ENCODE measurements around the gene ARL14EP. TPM values are rescaled to one million over a fixed set of nuclear protein-coding genes. Genes with fewer than 3 reads are reported as not detected.

Gene ARL14EP
- total RNA-seq, 1 donor from 2014 or later, result 21.6 TPM

- no peaks in the 10 kb centered on the region for H3K9me3 ChIP-seq
- DNase-seq, result no peak
- peaks cover 15% of the 10 kb centered on the region for H3K36me3 ChIP-seq
- H3K27ac ChIP-seq, result no peak overlapping the region
- ATAC-seq, result no peak
- intact Hi-C loops (cut with DNase I), result no loop called here
- peaks cover 12% of the 10 kb centered on the region for H3K4me1 ChIP-seq
- no peak for TF ChIP-seq CTCF (IDR thresholded peaks at IDR 0.05)
- H3K27me3 ChIP-seq, result no peaks in the 10 kb centered on the region
- H3K4me3 ChIP-seq, result no peak overlapping the region
Measured at GRCh38 chr11:30326906-30327305, 4.0 kb downstream of the ARL14EP start.

- peaks cover 12% of the 10 kb centered on the region for H3K4me1 ChIP-seq
- peaks cover 32% of the 10 kb centered on the region for H3K36me3 ChIP-seq
- DNase-seq (no peak), ATAC-seq (no peak)
- H3K9me3 ChIP-seq, result no peaks in the 10 kb centered on the region
- H3K27me3 ChIP-seq, result no peaks in the 10 kb centered on the region
- H3K4me3 ChIP-seq, result no peak overlapping the region
- intact Hi-C loops (cut with DNase I), result no loop called here
- no peak overlapping the region for H3K27ac ChIP-seq
- no peak for TF ChIP-seq CTCF (IDR thresholded peaks at IDR 0.05)
Measured at GRCh38 chr11:30328681-30329080, 5.8 kb downstream of the ARL14EP start.

GRCh38 chr11:30329150-30329940 lies 6.4 kb downstream of the ARL14EP start:
- no peak for TF ChIP-seq CTCF (IDR thresholded peaks at IDR 0.05)
- DNase-seq (no peak), ATAC-seq (no peak)
- H3K4me3 ChIP-seq, result no peak overlapping the region
- no peak overlapping the region for H3K27ac ChIP-seq
- no peaks in the 10 kb centered on the region for H3K27me3 ChIP-seq
- H3K4me1 ChIP-seq, result peaks cover 5% of the 10 kb centered on the region
- intact Hi-C loops (cut with DNase I), result no loop called here
- H3K36me3 ChIP-seq, result peaks cover 39% of the 10 kb centered on the region
- no peaks in the 10 kb centered on the region for H3K9me3 ChIP-seq

- TF ChIP-seq CTCF (IDR thresholded peaks at IDR 0.05), result peak; percentile 31
- peaks cover 78% of the 10 kb centered on the region for H3K36me3 ChIP-seq
Measured at GRCh38 chr11:30333405-30333804, 10.5 kb downstream of the ARL14EP start.

GRCh38 chr11:30342736-30343166 lies 19.8 kb downstream of the ARL14EP start:
- intact Hi-C loops (cut with DNase I), result no loop called here
- H3K9me3 ChIP-seq, result no peaks in the 10 kb centered on the region
- ATAC-seq, result peak; percentile 67
- no peak for DNase-seq
- H3K27ac ChIP-seq, result no peak overlapping the region
- no peaks in the 10 kb centered on the region for H3K27me3 ChIP-seq
- H3K4me1 ChIP-seq, result no peaks in the 10 kb centered on the region
- no peak overlapping the region for H3K4me3 ChIP-seq
- TF ChIP-seq CTCF (IDR thresholded peaks at IDR 0.05), result no peak
- peaks cover 11% of the 10 kb centered on the region for H3K36me3 ChIP-seq

More at GRCh38 chr11:30333405-30333804, 10.5 kb downstream of the ARL14EP start:
- ATAC-seq (no peak), DNase-seq (no peak)
- H3K4me1 ChIP-seq, result no peaks in the 10 kb centered on the region
- no peaks in the 10 kb centered on the region for H3K27me3 ChIP-seq
- no peak overlapping the region for H3K4me3 ChIP-seq
- intact Hi-C loops (cut with DNase I), result no loop called here
- H3K27ac ChIP-seq, result no peak overlapping the region
- no peaks in the 10 kb centered on the region for H3K9me3 ChIP-seq
